Endothelial cell of umbilical vein (primary cell): ENCODE measurements around the gene TMEM203. TPM values are rescaled to one million over a fixed set of nuclear protein-coding genes. Genes with fewer than 3 reads are reported as not detected.

Experiments
- BruUV-seq: library from RNA; stranded (reverse); fragments of 400-500 nt; replicated peaks from 2 replicates; lab custom pipeline; 2021; lab: Mats Ljungman, UMichigan
- CTCF ChIA-PET: fragments of 300-600, 350-600 bp; sonication (Branson Sonifier 250); formaldehyde crosslinking; loops from one replicate; lab custom pipeline; 2021; ENCODE audit warnings: antibody characterized with exemption, inconsistent platforms; lab: Charles Lee
- POLR2A ChIA-PET: fragments of 300-600, 350-600 bp; sonication (Branson Sonifier 250); formaldehyde crosslinking; loops from one replicate; lab custom pipeline; 2021; ENCODE audit warnings: antibody characterized with exemption, inconsistent platforms; lab: Charles Lee
- DNase-seq: peaks from one replicate; pipeline ENCODE4 v3.0.0-alpha.2; 2011; ENCODE audit warnings: low read depth, low spot score
- FAIRE-seq: peaks from 2 replicates; lab custom pipeline; 2011; peaks lifted over from hg19 to GRCh38; lab: Jason Lieb, UNC
- H2AFZ ChIP-seq: 2 replicates; pipeline ENCODE4 v1.6.0; 2012; ENCODE audit warnings: low read depth, low read length, control low read depth, inconsistent platforms
- H3K27ac ChIP-seq: 2 replicates; pipeline ENCODE4 v1.5.1; 2011; ENCODE audit warnings: low read depth, mild to moderate bottlenecking, control low read depth, low read length, moderate library complexity; ENCODE audit not compliant: insufficient read depth
- H3K27me3 ChIP-seq, 2 experiments: 2 replicates each; pipeline versions ENCODE4 v1.6.0 to v1.6.1; 2011; ENCODE audit warnings: low read length in 2 of 2, mixed read lengths in 1 of 2; ENCODE audit not compliant: control insufficient read depth in 2 of 2, insufficient read depth in 2 of 2
- H3K36me3 ChIP-seq, 2 experiments: 2 replicates in 1 of 2; 3 replicates in 1 of 2; pipeline ENCODE4 v1.5.1; 2011; ENCODE audit warnings: low read length in 2 of 2, mild to moderate bottlenecking in 1 of 2, moderate library complexity in 1 of 2; ENCODE audit not compliant: control insufficient read depth in 2 of 2, insufficient read depth in 2 of 2; ENCODE audit errors: extremely low read depth in 1 of 2
- H3K4me1 ChIP-seq: 3 replicates; pipeline ENCODE4 v1.5.1; 2011; ENCODE audit warnings: mild to moderate bottlenecking, low read length; ENCODE audit not compliant: control insufficient read depth, insufficient read depth; ENCODE audit errors: extremely low read depth
- H3K4me2 ChIP-seq: 2 replicates; pipeline ENCODE4 v1.6.1; 2011; ENCODE audit warnings: low read length, control low read depth, mixed read lengths; ENCODE audit not compliant: insufficient read depth
- H3K4me3 ChIP-seq, 3 experiments: fragments of 200-600 bp in 1 of 3; sonication (generic), shearing (Covaris generic) in 1 of 3; replicated peaks in 1 of 3; 2 replicates each; pipeline ENCODE4 v1.5.1; 2011 to 2016; ENCODE audit warnings: control low read depth in 3 of 3, low read length in 3 of 3, mild to moderate bottlenecking in 2 of 3, inconsistent platforms in 1 of 3, low read depth in 1 of 3, moderate library complexity in 1 of 3; ENCODE audit not compliant: insufficient read depth in 1 of 3
- H3K79me2 ChIP-seq: 2 replicates; pipeline ENCODE4 v1.6.0; 2012; ENCODE audit warnings: low read length, inconsistent platforms; ENCODE audit not compliant: control insufficient read depth, insufficient read depth
- H3K9ac ChIP-seq: replicated peaks from 2 replicates; pipeline ENCODE3; 2011; ENCODE audit warnings: low read length, control low read depth; ENCODE audit not compliant: insufficient read depth; ENCODE audit errors: extremely low read depth
- H3K9me1 ChIP-seq: replicated peaks from 3 replicates; pipeline ENCODE4 v1.6.0; 2011; ENCODE audit warnings: mild to moderate bottlenecking, low read length; ENCODE audit not compliant: control insufficient read depth, insufficient read depth; ENCODE audit errors: extremely low read depth
- H3K9me3 ChIP-seq: replicated peaks from 2 replicates; pipeline ENCODE4 v1.5.1; 2012; ENCODE audit warnings: low read length, inconsistent platforms; ENCODE audit not compliant: control insufficient read depth, insufficient read depth
- H4K20me1 ChIP-seq: replicated peaks from 2 replicates; pipeline ENCODE3; 2011; ENCODE audit warnings: mild to moderate bottlenecking, low read length; ENCODE audit not compliant: control insufficient read depth, insufficient read depth; ENCODE audit errors: extremely low read depth
- CTCF ChIP-seq, 2 donors: IDR thresholded peaks; 1 replicate in 1 of 2; 2 replicates in 1 of 2; pipeline ENCODE4 v1.5.1; 2011; ENCODE audit warnings: low read length in 2 of 2, mild to moderate bottlenecking in 2 of 2, moderate library complexity in 2 of 2, control low read depth in 1 of 2, inconsistent platforms in 1 of 2, low read depth in 1 of 2; ENCODE audit not compliant: insufficient read depth in 1 of 2; ENCODE audit errors: extremely low read depth in 1 of 2
- EZH2 ChIP-seq: IDR thresholded peaks from 2 replicates; pipeline ENCODE4 v1.6.1; 2012; ENCODE audit warnings: borderline replicate concordance, low read depth, mild to moderate bottlenecking, moderate library complexity, low read length, inconsistent platforms; ENCODE audit not compliant: severe bottlenecking
- FOS ChIP-seq: IDR thresholded peaks from 2 replicates; pipeline ENCODE4 v1.6.1; 2011; ENCODE audit warnings: mild to moderate bottlenecking, low read length, moderate library complexity, borderline replicate concordance; ENCODE audit not compliant: insufficient read depth
- GATA2 ChIP-seq: IDR thresholded peaks from 2 replicates; pipeline ENCODE4 v1.7.0; 2011; ENCODE audit warnings: low read depth, mild to moderate bottlenecking, moderate library complexity, mixed read lengths, low read length; ENCODE audit not compliant: insufficient read length, insufficient read depth
- JUN ChIP-seq: IDR thresholded peaks from 2 replicates; pipeline ENCODE4 v1.6.1; 2011; ENCODE audit warnings: borderline replicate concordance, low read depth; ENCODE audit not compliant: insufficient read length, insufficient read depth
- MYC ChIP-seq: IDR thresholded peaks from one replicate; pipeline ENCODE4 v1.6.1; 2011; ENCODE audit warnings: mild to moderate bottlenecking, low read depth, low read length
- POLR2A ChIP-seq: IDR thresholded peaks from 2 replicates; pipeline ENCODE4 v1.6.1; 2012; ENCODE audit warnings: low read depth, mild to moderate bottlenecking, control low read depth, low read length
- POLR2AphosphoS5 ChIP-seq: IDR thresholded peaks from 2 replicates; pipeline ENCODE4 v1.6.1; 2012; ENCODE audit warnings: low read depth, mild to moderate bottlenecking, control low read depth, low read length, moderate library complexity; ENCODE audit not compliant: insufficient read depth
- dilution Hi-C: fragments of 300-500 bp; cut with MboI; formaldehyde crosslinking; loops from one replicate; pipeline ENCODE4 v1.15.0; 2019; ENCODE audit warnings: low sequenced_read_pairs; ENCODE audit not compliant: extremely low pct_ligation_motif_present
- intact Hi-C: fragments of 100-400 bp; cut with micrococcal nuclease; formaldehyde crosslinking; loops from one replicate; pipeline ENCODE4 v1.10.0; 2022
- polyA plus RNA-seq, 4 experiments: library from polyadenylated mRNA; depleted of rRNA in 3 of 4; stranded (reverse) in 3 of 4; unstranded in 1 of 4; fragments of >200 nt; gene quantifications; 2 replicates each; pipeline versions ENCODE4 v1.2.1 to v1.2.3, GENCODE V29; 2011 to 2012; ENCODE audit warnings: missing spikeins in 1 of 4
- total RNA-seq: library from RNA; stranded (reverse); gene quantifications from 2 replicates; pipeline ENCODE4 v1.2.3, GENCODE V29; 2021

TMEM203 gene
- total and polyA plus RNA-seq, 2 donors (not counting 3 experiments of a cell fraction or from before 2014, with no cell fraction given): 29.6 to 39.8 TPM

- H3K4me3 ChIP-seq: no peak overlapping the region
- H3K4me1 ChIP-seq: peaks cover 17% of the 10 kb centered on the region
- dilution Hi-C loops: no loop called here
- H3K9me3 ChIP-seq: no peaks in the 10 kb centered on the region
- no TSS peak for BruUV-seq
- peaks cover 0 to 41% of the 10 kb centered on the region in 2 experiments for H3K36me3 ChIP-seq
- H2AFZ ChIP-seq: no peak overlapping the region
- no peak overlapping the region for H3K27ac ChIP-seq
- DNase-seq: no peak
- FAIRE-seq: no peak
- no peak overlapping the region for H3K9ac ChIP-seq
- H3K9me1 ChIP-seq: no peaks in the 10 kb centered on the region
- peaks cover 33% of the 10 kb centered on the region for H3K79me2 ChIP-seq
- intact Hi-C loops: no loop called here
- CTCF ChIA-PET: no interaction called here
- no peaks in the 10 kb centered on the region for H4K20me1 ChIP-seq
- no peaks in the 10 kb centered on the region for H3K27me3 ChIP-seq
- POLR2A ChIA-PET: no interaction called here
- TF ChIP-seq CTCF (IDR thresholded peaks at IDR 0.05; ENCODE audit: extremely low read depth in 1 of 2, insufficient read depth in 1 of 2, low read depth in 1 of 2, low read length in 2 of 2) (no peak), EZH2 (no peak), POLR2AphosphoS5 (no peak), POLR2A (no peak), MYC (no peak), GATA2 (no peak), JUN (no peak), FOS (no peak)
- no peak overlapping the region for H3K4me2 ChIP-seq
These were observed 19.1 kb downstream of the TMEM203 start for GRCh38 chr9:137186385-137186784.
